T-cell (primary cell): Measurements from ENCODE around the gene KRTAP4-12. TPM values are rescaled to one million over a fixed set of nuclear protein-coding genes. Genes with fewer than 3 reads are reported as not detected.
"Not testable (repeated sequence)": the region's sequence is repeated elsewhere in the genome, so short reads cannot be mapped to it uniquely, and the experiment has no call there.

ENCODE experiments used
- ATAC-seq, 4 experiments: fragments of 200-7000 bp in 3 of 4; fragments of 150-1000 bp in 1 of 4; cut with Tn5 transposase; replicated peaks in 1 of 4; 1 replicate in 3 of 4; 2 replicates in 1 of 4; pipeline ENCODE4 v1.10.0; 2021; ENCODE audit warnings: moderate library complexity in 3 of 4, mild to moderate bottlenecking in 2 of 4, moderate number of reproducible peaks in 1 of 4
- CTCF ChIA-PET, 2 donors: fragments of 300-600 bp; sonication (Branson Sonifier 250); formaldehyde crosslinking; loops; one replicate each; lab custom pipeline; 2022; ENCODE audit warnings: antibody characterized with exemption in 2 of 2; lab: Charles Lee
- POLR2A ChIA-PET, 2 donors: fragments of 300-600 bp; sonication (Branson Sonifier 250); formaldehyde crosslinking; loops; one replicate each; lab custom pipeline; 2022; ENCODE audit warnings: antibody characterized with exemption in 2 of 2; lab: Charles Lee
- DNase-seq, 35 experiments: peaks; one replicate each; pipeline versions ENCODE4 v3.0.0 to v3.0.0-alpha.2; 2013 to 2023
- H3K27ac ChIP-seq: one replicate; pipeline ENCODE4 v1.5.1; 2013; ENCODE audit warnings: low read length
- H3K27me3 ChIP-seq, 2 experiments: replicated peaks in 1 of 2; 1 replicate in 1 of 2; 2 replicates in 1 of 2; pipeline versions ENCODE4 v1.6.1 to v1.7.0; 2013; ENCODE audit warnings: low read length in 1 of 2, mixed read lengths in 1 of 2; ENCODE audit not compliant: control insufficient read depth in 2 of 2, insufficient read depth in 2 of 2; ENCODE audit errors: extremely low read depth in 1 of 2
- H3K36me3 ChIP-seq, 2 donors: 1 replicate in 1 of 2; 2 replicates in 1 of 2; pipeline versions ENCODE4 v1.6.1 to v1.7.0; 2013; ENCODE audit warnings: low read length in 1 of 2; ENCODE audit not compliant: control insufficient read depth in 2 of 2, insufficient read depth in 1 of 2; ENCODE audit errors: extremely low read depth in 1 of 2
- H3K4me1 ChIP-seq, 2 experiments: 1 replicate in 1 of 2; 2 replicates in 1 of 2; pipeline versions ENCODE4 v1.6.1 to v1.7.0; 2013; ENCODE audit warnings: low read length in 2 of 2, mixed read lengths in 1 of 2; ENCODE audit not compliant: insufficient read depth in 2 of 2, control insufficient read depth in 1 of 2; ENCODE audit errors: extremely low read depth in 1 of 2
- H3K4me3 ChIP-seq, 2 donors: 1 replicate in 1 of 2; 2 replicates in 1 of 2; pipeline versions ENCODE4 v1.5.1 to v1.7.0; 2013; ENCODE audit warnings: mild to moderate bottlenecking in 2 of 2, low read length in 1 of 2, moderate library complexity in 1 of 2; ENCODE audit not compliant: control insufficient read depth in 1 of 2; ENCODE audit errors: extremely low read depth in 1 of 2
- H3K9me3 ChIP-seq: 2 replicates; pipeline ENCODE4 v1.7.0; 2013
- H3K27ac Mint-ChIP-seq, 2 donors: one replicate each; pipeline ENCODE4 v1.8.0; 2020 to 2021; ENCODE audit warnings: mild to moderate bottlenecking in 2 of 2, mixed read lengths in 2 of 2
- H3K27me3 Mint-ChIP-seq, 2 donors: one replicate each; pipeline ENCODE4 v1.8.0; 2021 to 2022; ENCODE audit warnings: mixed read lengths in 2 of 2
- H3K36me3 Mint-ChIP-seq: one replicate; pipeline ENCODE4 v1.8.0; 2021; ENCODE audit warnings: mixed read lengths
- H3K4me1 Mint-ChIP-seq, 3 donors: one replicate each; pipeline ENCODE4 v1.8.0; 2020 to 2022; ENCODE audit warnings: mixed read lengths in 3 of 3, mild to moderate bottlenecking in 1 of 3
- H3K4me3 Mint-ChIP-seq, 3 donors: one replicate each; pipeline ENCODE4 v1.8.0; 2020 to 2022; ENCODE audit warnings: mild to moderate bottlenecking in 3 of 3, mixed read lengths in 3 of 3, moderate library complexity in 3 of 3
- H3K9me3 Mint-ChIP-seq, 3 donors: one replicate each; pipeline ENCODE4 v1.8.0; 2020 to 2022; ENCODE audit warnings: mixed read lengths in 3 of 3
- WGBS: methylation state at CpG from one replicate; pipeline ENCODE4 v1.1.5; 2013; ENCODE audit warnings: missing lambda C conversion rate; ENCODE audit not compliant: insufficient coverage; 5-methylcytosine and 5-hydroxymethylcytosine counted together
- total RNA-seq, 35 experiments: library from RNA in 6 of 35; stranded (reverse) in 6 of 35; fragments of 120-200 nt in 1 of 35; gene quantifications; one replicate each; pipeline versions ENCODE4 v1.2.1 to v1.2.4 and lab custom pipeline; 2013 to 2026

Gene KRTAP4-12
- total RNA-seq, 5 donors from 2014 or later (not counting 1 experiment from before 2014, with no cell fraction given) = not detected

- Mint-ChIP-seq H3K27me3 (no peaks in the 10 kb centered on the region), H3K4me3 (peak overlapping the region in 1 of 3 donors; percentile 45), H3K9me3 (peaks cover 4 to 6% (median 5%) of the 10 kb centered on the region in 3 donors), H3K27ac (peak overlapping the region; percentile 54 to 69), H3K4me1 (peaks cover 3 to 46% (median 25%) of the 10 kb centered on the region in 3 donors), H3K36me3 (peaks cover 3% of the 10 kb centered on the region)
- Histone ChIP-seq H3K9me3 (no peaks in the 10 kb centered on the region), H3K27me3 (no peaks in the 10 kb centered on the region), H3K36me3 (no peaks in the 10 kb centered on the region), H3K4me1 (peaks cover 5 to 14% of the 10 kb centered on the region in 2 experiments), H3K27ac (peak overlapping the region; percentile 40), H3K4me3 (no peak overlapping the region)
- ChIA-PET POLR2A (interaction anchor here in 1 of 2 donors (1.0 kb wide), 1 partner anchor 554 kb away, joined by 3 read pairs; no protein-coding TSS in a partner anchor), CTCF (interaction anchor here in 1 of 2 donors (1.0 kb wide), 1 partner anchor 10 kb away, joined by 3 read pairs; the partner anchor contains the start of gene KRTAP4-12)
- no CpG with 5 or more reads among the region's 2 CpGs for WGBS
- peak in 2 of 4 experiments; percentile 58 to 79 for ATAC-seq
- peak in 1 of 35 experiments; percentile 21 for DNase-seq
Observed at GRCh38 chr17:41133880-41134735, 10.1 kb upstream of the KRTAP4-12 start.

GRCh38 chr17:41131979-41132378, 8.0 kb upstream of the KRTAP4-12 start:
- H3K36me3 ChIP-seq = no peaks in the 10 kb centered on the region
- Mint-ChIP-seq H3K36me3 (no peaks in the 10 kb centered on the region), H3K27ac (no peak overlapping the region), H3K4me3 (no peak overlapping the region), H3K27me3 (no peaks in the 10 kb centered on the region), H3K4me1 (peaks cover 3 to 50% (median 34%) of the 10 kb centered on the region in 3 donors), H3K9me3 (peaks cover 0 to 2% (median 1%) of the 10 kb centered on the region in 3 donors)
- H3K27ac ChIP-seq = no peak overlapping the region
- ChIA-PET POLR2A (interaction anchor here in 1 of 2 donors (0.6 kb wide), 1 partner anchor 9 kb away, joined by 3 read pairs; no protein-coding TSS in a partner anchor), CTCF (no interaction called here)
- no peaks in the 10 kb centered on the region for H3K9me3 ChIP-seq
- ATAC-seq (no peak), DNase-seq (no peak)
- H3K4me1 ChIP-seq = peaks cover 5 to 14% of the 10 kb centered on the region in 2 experiments
- H3K4me3 ChIP-seq = no peak overlapping the region
- H3K27me3 ChIP-seq = no peaks in the 10 kb centered on the region
- WGBS = no CpG with 5 or more reads among the region's 3 CpGs

GRCh38 chr17:41127371-41127770, 3.4 kb upstream of the KRTAP4-12 start:
- Mint-ChIP-seq H3K9me3 (peaks cover 0 to under 1% (median 0%) of the 10 kb centered on the region in 3 donors), H3K4me1 (peaks cover 32 to 72% (median 64%) of the 10 kb centered on the region in 3 donors), H3K27me3 (no peaks in the 10 kb centered on the region), H3K27ac (no peak overlapping the region), H3K4me3 (no peak overlapping the region), H3K36me3 (no peaks in the 10 kb centered on the region)
- Histone ChIP-seq H3K4me3 (no peak overlapping the region), H3K27me3 (no peaks in the 10 kb centered on the region), H3K4me1 (peaks cover 13 to 21% of the 10 kb centered on the region in 2 experiments), H3K9me3 (no peaks in the 10 kb centered on the region), H3K27ac (no peak overlapping the region), H3K36me3 (no peaks in the 10 kb centered on the region)
- no CpG with 5 or more reads among the region's 1 CpG for WGBS
- no peak for DNase-seq
- ChIA-PET POLR2A (no interaction called here), CTCF (no interaction called here)
- no peak for ATAC-seq

GRCh38 chr17:41126412-41126811, 2.4 kb upstream of the KRTAP4-12 start:
- CTCF ChIA-PET = no interaction called here
- H3K27me3 Mint-ChIP-seq = no peaks in the 10 kb centered on the region
- H3K27ac Mint-ChIP-seq = peak overlapping the region in 1 of 2 donors; percentile 23
- peaks cover 32 to 65% (median 61%) of the 10 kb centered on the region in 3 donors for H3K4me1 Mint-ChIP-seq
- no peak for ATAC-seq
- H3K36me3 ChIP-seq = no peaks in the 10 kb centered on the region
- WGBS = no CpG with 5 or more reads among the region's 3 CpGs
- H3K9me3 ChIP-seq = no peaks in the 10 kb centered on the region
- H3K4me1 ChIP-seq = peaks cover 13 to 21% of the 10 kb centered on the region in 2 experiments
- POLR2A ChIA-PET = no interaction called here
- no peak overlapping the region for H3K4me3 ChIP-seq
- H3K9me3 Mint-ChIP-seq = peaks cover 0 to 3% (median 0%) of the 10 kb centered on the region in 3 donors
- no peaks in the 10 kb centered on the region for H3K27me3 ChIP-seq
- no peak overlapping the region for H3K27ac ChIP-seq
- H3K4me3 Mint-ChIP-seq = peak overlapping the region in 1 of 3 donors; percentile 51
- no peak for DNase-seq
- no peaks in the 10 kb centered on the region for H3K36me3 Mint-ChIP-seq

- peak overlapping the region in 1 of 3 donors; percentile 76 for H3K4me3 Mint-ChIP-seq
- POLR2A ChIA-PET = no interaction called here
- WGBS = no CpG with 5 or more reads among the region's 2 CpGs
Observed at GRCh38 chr17:41125064-41125463, 1.1 kb upstream of the KRTAP4-12 start.

GRCh38 chr17:41123292-41123990, 541 bp downstream of the KRTAP4-12 start:
- H3K4me1 ChIP-seq = peaks cover 20 to 24% of the 10 kb centered on the region in 2 experiments
- H3K9me3 ChIP-seq, H3K9me3 Mint-ChIP-seq, H3K27me3 ChIP-seq, CTCF ChIA-PET, POLR2A ChIA-PET, H3K27me3 Mint-ChIP-seq, H3K36me3 ChIP-seq, H3K27ac ChIP-seq, H3K36me3 Mint-ChIP-seq, H3K4me3 ChIP-seq: not testable (repeated sequence)
- Mint-ChIP-seq H3K4me1 (peaks cover 47 to 62% (median 60%) of the 10 kb centered on the region in 3 donors), H3K27ac (peak overlapping the region in 1 of 2 donors; percentile 78), H3K4me3 (peak overlapping the region in 2 of 3 donors; percentile 21 to 76)
- DNase-seq = peak in 2 of 35 experiments; percentile 11 to 24
- ATAC-seq = peak in 1 of 4 experiments; percentile 58
- WGBS = 62% methylated on average over 12 of the region's 12 CpGs

More at GRCh38 chr17:41125064-41125463, 1.1 kb upstream of the KRTAP4-12 start:
- no peak overlapping the region for H3K4me3 ChIP-seq
- CTCF ChIA-PET = interaction anchor here in 1 of 2 donors (1.1 kb wide), 1 partner anchor 8 kb away, joined by 3 read pairs; no protein-coding TSS in a partner anchor
- peaks cover 40 to 65% (median 64%) of the 10 kb centered on the region in 3 donors for H3K4me1 Mint-ChIP-seq
- H3K27ac Mint-ChIP-seq = no peak overlapping the region
- peaks cover 0 to 3% (median 0%) of the 10 kb centered on the region in 3 donors for H3K9me3 Mint-ChIP-seq
- DNase-seq = no peak
- peaks cover 17 to 24% of the 10 kb centered on the region in 2 experiments for H3K4me1 ChIP-seq
- no peaks in the 10 kb centered on the region for H3K9me3 ChIP-seq
- no peaks in the 10 kb centered on the region for H3K36me3 ChIP-seq
- no peaks in the 10 kb centered on the region for H3K36me3 Mint-ChIP-seq
- H3K27me3 Mint-ChIP-seq = no peaks in the 10 kb centered on the region
- H3K27me3 ChIP-seq = no peaks in the 10 kb centered on the region
- no peak for ATAC-seq
- H3K27ac ChIP-seq = no peak overlapping the region
